Measurements from ENCODE around the gene LIPK. TPM values are rescaled to one million over a fixed set of nuclear protein-coding genes. Genes with fewer than 3 reads are reported as not detected.

LIPK gene
- total and polyA plus RNA-seq, 4 donors = not detected

- TF ChIP-seq ATF3 (IDR thresholded peaks at IDR 0.05) (no peak), GABPA (IDR thresholded peaks at IDR 0.05 in 1 of 2, conservative IDR thresholded peaks at IDR 0.05 in 1 of 2) (no peak), TAF1 (conservative IDR thresholded peaks at IDR 0.05) (no peak), RAD21 (IDR thresholded peaks at IDR 0.05) (no peak)
Measured at GRCh38 chr10:88800152-88801125, 94.4 kb downstream of the LIPK start (continued).

Other genes with a start within 250 kb of the LIPK start
- 10 to 100 TPM in 1 of 2 donors, 1 to 10 TPM in 1; 4.1 to 12.4 TPM for gene RNLS, start 122.9 kb upstream of the LIPK start, total RNA-seq
- gene RNLS, start 122.9 kb upstream of the LIPK start, polyA plus RNA-seq = 1 to 10 TPM; 7.3 to 7.8 TPM
- gene LIPJ, start 119.5 kb upstream of the LIPK start, total RNA-seq = under 1 TPM in 1 of 2 donors, not detected in 1; 0.17 TPM
- under 1 TPM; 0.01 to 0.11 TPM for gene LIPJ, start 119.5 kb upstream of the LIPK start, polyA plus RNA-seq
- gene LIPF, start 41.8 kb upstream of the LIPK start, total RNA-seq = not detected
- gene LIPF, start 41.8 kb upstream of the LIPK start, polyA plus RNA-seq = not detected
- under 1 TPM; 0.09 to 0.25 TPM for gene LIPN, start 53.8 kb downstream of the LIPK start, total RNA-seq
- under 1 TPM in 1 of 2 donors, not detected in 1; 0.07 TPM for gene LIPN, start 53.8 kb downstream of the LIPK start, polyA plus RNA-seq
- not detected for gene LIPM, start 96.5 kb downstream of the LIPK start, total RNA-seq
- gene LIPM, start 96.5 kb downstream of the LIPK start, polyA plus RNA-seq = not detected
- 1 to 10 TPM in 1 of 2 donors, under 1 TPM in 1; 0.42 to 1.0 TPM for gene ANKRD22, start 145.6 kb downstream of the LIPK start, total RNA-seq
- gene ANKRD22, start 145.6 kb downstream of the LIPK start, polyA plus RNA-seq = under 1 TPM; 0.38 to 0.43 TPM
- gene STAMBPL1, start 174.0 kb downstream of the LIPK start, total RNA-seq = 1 to 10 TPM; 5.5 to 8.0 TPM
- gene STAMBPL1, start 174.0 kb downstream of the LIPK start, polyA plus RNA-seq = 1 to 10 TPM; 1.3 to 1.9 TPM
- gene ACTA2, start 246.5 kb downstream of the LIPK start, total RNA-seq = 100 to 1,000 TPM in 1 of 2 donors, 10 to 100 TPM in 1; 13.2 to 182 TPM
- 100 to 1,000 TPM in 1 of 2 donors, 10 to 100 TPM in 1; 16.8 to 130 TPM for gene ACTA2, start 246.5 kb downstream of the LIPK start, polyA plus RNA-seq